Measurements from ENCODE around the gene CTNNBL1. TPM values are rescaled to one million over a fixed set of nuclear protein-coding genes. Genes with fewer than 3 reads are reported as not detected.

CTNNBL1 gene
- total and polyA plus RNA-seq, 2 of the 4 experiments (the other 2 are of a cell fraction): 29.9 to 34.1 TPM

- DNase-seq: no peak
- Histone ChIP-seq H2BK15ac (ENCODE audit: low read depth, low read length) (no peak overlapping the region), H2AFZ (replicated peaks; ENCODE audit: low read length, poor library complexity) (no peak overlapping the region), H3K9ac (ENCODE audit: low read depth, low read length) (no peak overlapping the region), H3K56ac (ENCODE audit: extremely low read depth, insufficient read depth, low read length) (no peak overlapping the region), H3K23ac (ENCODE audit: low read depth, low read length) (no peak overlapping the region), H3K27me3 (ENCODE audit: control insufficient read depth, insufficient read depth, low read length) (no peaks in the 10 kb centered on the region), H2BK5ac (ENCODE audit: low read depth, low read length, poor library complexity, severe bottlenecking) (no peak overlapping the region), H3K4me3 (ENCODE audit: insufficient read depth, low read depth, low read length) (no peak overlapping the region), H2BK20ac (ENCODE audit: low read depth, low read length) (no peak overlapping the region), H3K18ac (ENCODE audit: low read depth, low read length) (no peak overlapping the region), H3K27ac (ENCODE audit: insufficient read depth, low read length) (no peak overlapping the region), H2AK5ac (ENCODE audit: low read depth, low read length) (no peak overlapping the region), H3K4me2 (ENCODE audit: low read depth, low read length) (no peak overlapping the region), H3K4ac (ENCODE audit: low read depth, low read length) (no peak overlapping the region), H3K9me3 (ENCODE audit: control insufficient read depth, insufficient read depth, low read length) (no peaks in the 10 kb centered on the region), H4K5ac (ENCODE audit: low read depth, low read length) (no peak overlapping the region), H3K4me1 (ENCODE audit: control insufficient read depth, insufficient read depth, low read length) (no peaks in the 10 kb centered on the region), H2AK9ac (replicated peaks; ENCODE audit: low read depth, low read length, poor library complexity) (no peak overlapping the region), H4K8ac (ENCODE audit: low read depth in 2 of 2, low read length in 2 of 2) (no peak overlapping the region), H4K20me1 (ENCODE audit: insufficient read depth, low read length) (peaks cover 3% of the 10 kb centered on the region; the same call in 1 of the 2 replicates), H3K36me3 (ENCODE audit: control insufficient read depth, insufficient read depth, low read length) (peaks cover 4% of the 10 kb centered on the region; the same call in 1 of the 2 replicates), H4K91ac (ENCODE audit: insufficient read depth, low read depth, low read length) (no peak overlapping the region), H2BK120ac (ENCODE audit: low read depth, low read length) (no peak overlapping the region), H3K14ac (replicated peaks; ENCODE audit: low read depth, low read length) (no peak overlapping the region), H3K79me1 (ENCODE audit: low read depth in 1 of 2, low read length in 2 of 2) (peaks cover 3% of the 10 kb centered on the region in 2 experiments; a peak in 1 of 4 replicates), H3K9me1 (ENCODE audit: insufficient read depth, low read length) (peaks cover 6% of the 10 kb centered on the region; the same call in 1 of the 2 replicates)
- no TSS peak for BruUV-seq (replicated peaks)
- no peak for TF ChIP-seq CTCF (conservative IDR thresholded peaks at IDR 0.05; ENCODE audit: low read depth, low read length)
- no peak for TF ChIP-seq RAD21 (IDR thresholded peaks at IDR 0.05; ENCODE audit: low read length)
- no peak for TF ChIP-seq MXI1 (IDR thresholded peaks at IDR 0.05; ENCODE audit: borderline replicate concordance, low read depth, low read length)
- no peak for TF ChIP-seq POLR2A (IDR thresholded peaks at IDR 0.05; ENCODE audit: low read depth, low read length)
- no peak for TF ChIP-seq SMC3 (IDR thresholded peaks at IDR 0.05; ENCODE audit: low read depth, low read length)
- TF ChIP-seq MAFK (IDR thresholded peaks at IDR 0.05; ENCODE audit: low read depth, low read length): no peak
- no peak for ATAC-seq (ENCODE audit: low read depth)
- POLR2A ChIA-PET (ENCODE audit: unreplicated experiment): no interaction called here
- intact Hi-C loops (cut with micrococcal nuclease) (no loop called here), in situ Hi-C loops (cut with MboI; ENCODE audit: low sequenced_read_pairs) (no loop called here), dilution Hi-C loops (cut with HindIII; ENCODE audit: low sequenced_read_pairs, unreplicated experiment) (no loop called here)
- WGBS, 2 experiments (ENCODE audit: extremely low coverage in 2 of 2, insufficient read length in 1 of 2): no CpG with 5 or more reads among the region's 7 CpGs
- CTCF ChIA-PET: no interaction called here
Measured at GRCh38 chr20:37796733-37797132, 102.9 kb downstream of the CTNNBL1 start.
